Measurements from ENCODE around the gene ESD.
"Not testable (repeated sequence)": the region's sequence is repeated elsewhere in the genome, so short reads cannot be mapped to it uniquely, and the experiment has no call there.

ESD gene, protein sequence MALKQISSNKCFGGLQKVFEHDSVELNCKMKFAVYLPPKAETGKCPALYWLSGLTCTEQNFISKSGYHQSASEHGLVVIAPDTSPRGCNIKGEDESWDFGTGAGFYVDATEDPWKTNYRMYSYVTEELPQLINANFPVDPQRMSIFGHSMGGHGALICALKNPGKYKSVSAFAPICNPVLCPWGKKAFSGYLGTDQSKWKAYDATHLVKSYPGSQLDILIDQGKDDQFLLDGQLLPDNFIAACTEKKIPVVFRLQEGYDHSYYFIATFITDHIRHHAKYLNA

DNA sequence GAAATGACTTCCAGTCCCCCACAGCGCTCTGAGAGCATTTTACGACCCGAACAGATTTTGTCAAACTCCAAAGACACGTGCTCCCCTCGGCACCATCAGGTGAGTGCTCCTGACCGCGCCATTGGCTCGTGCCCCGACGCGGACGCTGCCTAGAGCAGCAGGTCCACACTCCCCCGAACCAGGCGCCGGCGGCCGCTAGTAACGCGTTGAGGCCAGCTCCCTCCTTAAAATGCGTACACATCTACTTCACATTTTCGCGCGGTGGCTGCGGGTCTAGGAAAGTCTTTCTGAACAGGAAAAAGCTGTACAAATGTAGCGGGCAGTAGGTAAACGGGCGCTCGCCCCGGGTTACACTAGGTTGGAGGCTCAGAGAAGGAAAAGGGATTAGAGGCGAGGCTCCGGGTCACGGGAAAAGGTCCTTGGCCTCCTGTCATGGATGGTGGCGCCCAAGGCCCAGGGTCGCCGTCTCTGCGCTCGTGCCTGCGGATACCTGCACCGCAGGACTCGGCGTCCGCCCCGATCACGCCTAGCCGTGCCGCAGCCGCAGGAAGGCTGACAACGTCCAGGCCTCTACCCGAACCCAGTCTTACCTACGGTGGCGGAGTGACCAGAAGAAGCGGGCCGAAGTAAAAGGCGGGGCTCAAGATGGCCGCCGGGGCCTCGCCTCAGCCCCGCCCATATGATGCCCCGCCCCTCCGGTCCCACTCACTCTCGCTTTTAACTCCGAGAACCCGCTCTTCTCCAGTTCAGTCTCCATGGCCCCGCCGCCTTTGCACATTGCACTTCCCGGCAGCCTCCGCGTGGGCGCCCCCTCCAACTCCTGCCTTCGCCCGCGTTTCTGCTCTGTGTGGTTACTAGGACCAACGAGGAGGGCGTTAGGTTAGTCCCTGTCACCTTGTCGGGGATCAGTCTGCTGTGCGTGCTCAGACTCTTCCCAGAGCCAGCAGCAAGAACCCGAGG is at the start of gene ESD:
Gene ESD (minus strand): TSS at position 647 of the 960 bp plus-strand sequence. CDS start 5,748 bp downstream, outside the sequence.
- peak within 1 kb of the TSS; percentile 82 for H3K4me3 ChIP-seq (ENCODE audit: low read length)
- no peak for TF ChIP-seq ZNF274 (IDR thresholded peaks at IDR 0.05; ENCODE audit: low read depth, low read length)

DNA sequence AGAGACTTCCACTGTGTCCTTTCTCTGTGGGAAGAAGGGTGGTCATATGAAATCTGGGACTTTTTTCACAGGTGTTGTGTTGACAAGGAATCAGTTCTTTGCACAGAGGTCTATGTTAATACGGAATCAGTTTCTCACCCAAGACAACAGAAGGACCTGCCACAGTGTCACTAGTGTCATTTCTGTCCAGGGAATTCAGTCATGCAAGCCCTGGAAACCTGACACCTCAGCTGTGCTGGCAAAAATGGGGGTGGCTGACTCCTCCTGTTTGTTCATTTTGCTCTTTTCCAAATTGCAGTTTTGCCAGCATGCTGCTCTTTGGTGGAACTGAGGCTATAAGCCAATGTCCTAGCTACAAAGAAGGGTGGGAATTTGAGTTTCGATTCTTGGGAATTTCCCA is 49.8 kb upstream of the ESD start:
- no peak for TF ChIP-seq ZNF274 (IDR thresholded peaks at IDR 0.05; ENCODE audit: low read depth, low read length)
- no peak overlapping the region for H3K4me3 ChIP-seq (ENCODE audit: low read length)

DNA sequence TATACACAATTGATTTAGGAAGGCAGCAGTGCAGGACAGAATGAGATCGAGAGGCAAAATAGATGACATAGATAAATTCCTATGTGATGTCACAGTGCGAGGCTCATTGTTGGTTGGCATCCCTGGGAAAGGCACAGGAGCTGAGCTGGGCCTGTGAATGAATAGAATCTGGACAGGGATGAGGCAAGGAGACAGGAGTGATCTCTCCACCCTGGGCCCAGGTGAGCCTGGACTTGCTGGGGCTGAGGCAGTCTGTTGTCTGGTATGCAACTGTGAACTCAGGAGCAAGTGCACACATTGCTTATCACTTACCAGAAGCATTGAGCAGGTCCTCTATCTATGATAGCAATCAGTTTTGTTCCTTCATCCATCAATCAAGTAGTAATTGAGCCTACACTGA is 48.2 kb upstream of the ESD start:
- TF ChIP-seq ZNF274 (IDR thresholded peaks at IDR 0.05; ENCODE audit: low read depth, low read length), result no peak
- no peak overlapping the region for H3K4me3 ChIP-seq (ENCODE audit: low read length)

DNA sequence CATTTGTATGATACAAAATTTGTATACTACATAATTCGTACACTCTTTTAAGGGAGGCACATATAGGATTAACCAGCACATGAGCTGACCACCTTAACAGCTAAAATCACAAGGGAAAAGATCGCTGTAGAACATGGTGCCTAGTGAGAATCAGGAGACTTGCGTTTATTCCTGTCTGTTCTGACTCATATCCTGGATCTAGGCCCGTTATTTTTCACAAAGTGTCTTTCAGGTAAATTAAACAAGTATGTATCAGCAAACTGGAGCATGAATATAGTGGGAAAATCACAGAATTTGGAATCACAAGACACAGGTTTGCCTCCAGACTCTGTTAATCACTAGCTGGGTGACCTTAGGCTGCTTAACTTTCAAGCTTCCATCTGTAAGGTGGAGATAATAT is 47.5 kb upstream of the ESD start:
- TF ChIP-seq ZNF274 (IDR thresholded peaks at IDR 0.05; ENCODE audit: low read depth, low read length), result no peak
- H3K4me3 ChIP-seq (ENCODE audit: low read length), result no peak overlapping the region

DNA sequence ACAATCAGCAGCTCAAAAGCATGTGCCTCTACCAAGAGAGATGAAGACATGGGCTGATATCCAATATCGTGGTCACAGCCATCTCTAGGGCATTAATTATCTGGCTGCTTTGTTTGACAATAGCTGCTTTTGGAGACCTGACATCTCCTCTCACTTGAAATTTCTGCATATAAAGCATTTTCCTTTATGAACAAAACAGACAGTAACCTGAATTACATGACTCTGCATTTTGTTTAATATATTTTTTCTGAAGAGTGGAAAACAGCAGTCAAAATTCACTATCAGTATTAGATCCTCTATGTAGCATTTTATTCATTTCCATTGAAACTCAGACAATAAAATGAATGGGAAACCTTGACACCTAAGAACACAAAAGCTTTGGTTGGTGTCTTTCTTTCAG is 42.4 kb upstream of the ESD start:
- no peak overlapping the region for H3K4me3 ChIP-seq (ENCODE audit: low read length)
- TF ChIP-seq ZNF274 (IDR thresholded peaks at IDR 0.05; ENCODE audit: low read depth, low read length), result no peak

DNA sequence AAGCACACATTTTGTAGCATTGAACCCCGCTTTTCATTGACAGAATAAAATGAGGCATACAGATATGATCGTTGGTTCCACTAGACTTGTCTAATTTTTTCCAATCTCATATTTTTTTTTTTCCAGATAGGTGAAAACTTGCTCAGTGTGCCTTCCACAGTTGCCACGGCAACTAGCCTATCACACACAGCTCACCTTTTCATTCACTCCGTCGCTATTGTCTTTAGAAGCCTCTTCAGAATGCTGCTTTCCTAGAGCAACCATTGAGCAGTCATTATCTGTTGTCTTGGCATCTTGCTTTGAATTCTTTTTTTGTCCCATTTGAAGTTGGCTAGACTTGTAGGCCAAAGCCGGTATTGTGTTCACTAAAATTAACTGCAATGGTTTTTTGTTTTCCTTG is 37.7 kb upstream of the ESD start:
- TF ChIP-seq ZNF274 (IDR thresholded peaks at IDR 0.05; ENCODE audit: low read depth, low read length), result no peak
- no peak overlapping the region for H3K4me3 ChIP-seq (ENCODE audit: low read length)

DNA sequence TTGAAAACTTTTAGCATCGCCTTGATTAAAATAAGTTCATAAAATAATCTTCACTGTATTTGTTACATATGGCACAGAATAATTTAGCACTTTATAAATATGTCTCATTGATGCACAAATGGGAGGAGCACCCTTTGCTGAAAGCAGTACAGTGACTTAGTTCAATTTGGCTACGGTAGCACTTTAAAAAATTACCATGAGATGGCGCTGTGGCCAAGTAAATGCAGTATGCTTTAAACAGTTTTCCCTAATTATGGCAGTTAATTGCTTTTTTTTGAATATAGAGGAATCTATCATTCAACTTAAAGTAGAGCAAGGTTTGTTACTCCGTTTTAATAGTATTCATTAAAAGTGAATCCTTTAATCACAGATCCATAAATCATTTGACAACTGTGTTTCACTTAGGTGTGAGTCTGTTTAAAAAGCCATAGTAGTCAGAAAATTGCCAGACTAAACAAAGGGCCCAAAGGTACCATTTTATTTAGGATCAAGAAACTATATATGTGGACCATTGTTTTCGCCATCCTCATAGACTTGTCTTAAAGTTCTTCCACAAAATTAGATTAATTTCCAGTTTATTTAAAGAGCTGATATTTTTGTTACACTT is 34.7 kb upstream of the ESD start:
- no peak for TF ChIP-seq ZNF274 (IDR thresholded peaks at IDR 0.05; ENCODE audit: low read depth, low read length)
- no peak overlapping the region for H3K4me3 ChIP-seq (ENCODE audit: low read length)

DNA sequence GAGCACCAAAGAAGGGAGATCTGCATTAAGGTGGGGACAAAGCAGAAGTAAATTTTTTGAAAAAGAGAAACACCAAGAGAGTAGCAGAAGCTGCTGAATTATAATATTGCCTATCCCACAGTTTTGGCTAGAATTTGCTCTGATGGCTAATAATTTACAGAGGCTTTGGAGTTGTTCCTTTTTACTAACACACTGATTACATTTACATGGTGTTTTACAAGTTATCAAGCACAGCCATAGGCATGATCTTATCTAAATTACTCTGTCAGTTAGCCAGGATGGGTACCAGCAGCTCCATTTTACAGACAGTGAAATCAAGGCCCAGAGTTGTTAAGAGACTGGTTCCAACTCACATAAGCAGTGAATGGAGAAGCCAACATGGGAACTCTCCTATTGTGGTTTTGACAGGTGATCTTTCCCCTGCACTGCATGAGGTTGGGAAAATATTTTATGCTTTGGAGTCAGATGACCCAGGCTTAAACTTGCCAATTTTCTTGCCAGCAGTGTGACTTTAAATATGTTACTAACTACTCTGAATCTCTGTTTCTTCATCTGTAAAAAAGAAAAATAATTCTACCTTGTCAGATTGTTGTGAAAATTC is 33.5 kb upstream of the ESD start:
- no peak overlapping the region for H3K4me3 ChIP-seq (ENCODE audit: low read length)
- no peak for TF ChIP-seq ZNF274 (IDR thresholded peaks at IDR 0.05; ENCODE audit: low read depth, low read length)

DNA sequence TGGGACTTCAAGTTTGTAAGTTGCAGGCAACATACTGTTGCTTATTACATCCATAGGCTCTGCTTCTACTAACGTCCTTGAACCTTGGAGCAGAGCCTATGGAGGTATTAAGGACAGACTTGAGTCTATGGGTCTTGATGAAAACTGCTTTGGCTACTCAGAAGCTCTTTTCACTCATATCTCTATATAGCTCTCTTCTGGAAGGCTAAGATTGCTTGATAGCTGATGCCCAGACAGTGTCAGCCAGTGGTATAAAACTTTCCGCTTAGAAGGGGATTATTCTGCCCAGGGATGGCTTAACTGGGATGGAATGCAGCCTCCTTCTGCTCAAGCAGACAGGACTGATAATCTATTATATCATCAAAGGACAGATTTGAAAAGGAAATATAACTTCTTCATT is 25.6 kb upstream of the ESD start:
- no peak for TF ChIP-seq ZNF274 (IDR thresholded peaks at IDR 0.05; ENCODE audit: low read depth, low read length)
- H3K4me3 ChIP-seq (ENCODE audit: low read length), result no peak overlapping the region

DNA sequence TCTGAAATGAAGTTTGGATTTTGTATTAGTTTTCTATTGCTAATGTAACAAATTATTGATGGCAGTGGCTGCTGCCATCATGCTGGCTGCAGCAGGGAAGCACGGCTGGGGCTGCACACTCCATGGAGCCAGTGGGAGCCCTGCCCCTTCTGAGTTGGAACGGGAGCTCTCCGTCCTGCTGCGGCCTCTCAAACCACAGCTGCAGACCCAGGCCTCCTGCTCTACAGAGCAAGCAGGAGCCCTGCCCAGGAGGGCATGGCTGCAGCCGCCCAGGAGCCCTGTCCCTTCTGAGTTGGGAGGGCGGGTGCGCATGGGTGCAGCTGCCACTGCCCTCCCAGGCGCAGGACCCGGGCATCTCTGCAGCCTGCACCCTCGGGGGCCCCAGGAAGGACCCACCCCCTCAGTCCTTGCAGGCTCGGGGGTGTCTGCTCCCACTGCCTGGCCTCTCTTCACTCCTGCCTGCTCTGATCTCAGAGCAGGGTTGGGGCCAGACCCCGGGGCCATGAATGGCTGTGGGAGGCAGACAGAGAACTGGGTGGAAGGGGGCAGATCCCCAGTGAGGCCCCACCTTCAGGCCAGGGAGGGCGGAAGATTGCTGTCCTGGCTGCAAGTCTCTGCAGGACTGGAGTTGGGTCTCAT is 21.0 kb upstream of the ESD start:
- TF ChIP-seq ZNF274 (IDR thresholded peaks at IDR 0.05; ENCODE audit: low read depth, low read length), result no peak
- H3K4me3 ChIP-seq (ENCODE audit: low read length), result no peak overlapping the region

DNA sequence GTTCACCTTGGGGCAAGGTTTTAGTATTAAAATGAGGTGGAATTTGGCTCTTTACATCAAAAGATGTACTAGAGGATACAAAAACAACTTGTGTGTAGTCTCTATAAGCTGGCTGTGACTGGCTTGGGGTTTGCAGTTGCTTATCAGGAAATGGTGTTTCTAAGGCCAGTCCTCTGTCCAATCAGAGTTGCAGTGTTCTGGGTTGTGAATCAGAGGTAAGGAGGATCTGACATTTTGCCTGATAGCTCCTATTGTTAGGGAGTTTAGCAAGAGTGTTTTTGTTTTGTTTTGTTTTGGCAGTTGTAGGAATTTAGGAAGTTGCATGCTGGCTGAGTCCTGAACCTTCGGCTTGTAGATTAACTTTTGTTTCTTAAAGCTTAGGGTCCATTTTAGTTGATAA is 20.1 kb upstream of the ESD start:
- TF ChIP-seq ZNF274 (IDR thresholded peaks at IDR 0.05; ENCODE audit: low read depth, low read length), result no peak
- no peak overlapping the region for H3K4me3 ChIP-seq (ENCODE audit: low read length)

DNA sequence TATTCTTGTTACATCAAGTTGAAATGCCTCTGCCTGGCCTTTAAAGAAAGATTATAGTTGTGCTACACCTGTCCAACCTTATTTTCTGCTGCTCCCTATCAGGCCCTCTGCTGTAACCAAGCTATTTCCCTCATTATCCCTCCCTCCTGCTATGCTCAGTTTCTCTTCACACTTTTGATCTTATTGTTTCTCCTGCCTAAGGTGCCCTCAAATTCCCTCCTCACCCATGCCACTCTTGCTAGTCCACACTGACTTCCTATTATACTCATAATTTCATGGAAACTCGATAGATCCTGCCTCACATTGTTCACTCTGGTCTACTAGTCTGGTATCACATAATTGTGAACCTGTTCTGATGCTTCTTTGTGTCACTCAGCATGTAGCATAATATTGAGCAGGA is 19.4 kb upstream of the ESD start:
- no peak for TF ChIP-seq ZNF274 (IDR thresholded peaks at IDR 0.05; ENCODE audit: low read depth, low read length)
- H3K4me3 ChIP-seq (ENCODE audit: low read length), result no peak overlapping the region

DNA sequence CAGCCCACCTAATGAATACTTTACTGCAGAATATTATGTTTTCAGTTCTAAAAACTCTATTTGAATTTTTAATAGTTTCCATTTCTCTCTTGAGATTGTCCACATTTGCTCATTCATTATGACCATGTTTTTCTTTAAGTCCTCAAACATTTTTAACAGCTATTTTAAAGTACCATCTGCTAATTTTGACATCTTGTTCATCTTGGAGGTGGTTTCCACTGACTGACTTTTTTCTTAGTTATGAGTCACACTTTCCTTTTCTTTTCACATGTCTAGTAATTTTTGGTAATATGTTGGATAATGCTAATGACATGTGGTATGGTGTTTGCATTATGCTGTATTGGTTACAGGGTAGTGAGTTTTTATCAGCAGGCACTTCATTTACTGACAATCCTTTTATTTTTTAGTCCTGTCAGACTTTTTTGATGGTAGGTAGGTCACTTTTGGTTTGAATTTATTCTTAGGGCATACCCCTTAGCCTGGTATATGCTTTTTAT is 15.4 kb upstream of the ESD start:
- H3K4me3 ChIP-seq (ENCODE audit: low read length), result no peak overlapping the region
- TF ChIP-seq ZNF274 (IDR thresholded peaks at IDR 0.05; ENCODE audit: low read depth, low read length), result no peak

DNA sequence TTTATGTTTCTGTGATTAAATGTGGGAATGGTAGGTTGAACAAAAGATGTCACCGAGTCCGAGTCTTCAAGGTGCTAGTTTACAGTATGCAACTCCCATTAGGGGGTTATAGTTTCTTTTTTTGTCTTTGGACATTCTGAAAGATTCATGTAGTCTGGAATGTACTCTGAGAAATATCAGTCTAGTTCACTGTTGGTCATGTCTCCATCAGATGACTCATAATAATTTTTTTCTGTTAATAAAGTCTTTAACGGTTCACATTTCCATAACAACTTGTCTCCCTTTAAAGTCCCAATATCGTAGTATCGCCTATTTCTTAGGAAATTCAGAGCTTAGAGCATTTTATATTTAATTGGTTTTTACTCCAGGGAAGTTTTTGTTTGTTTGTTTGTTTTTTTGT is 13.5 kb upstream of the ESD start:
- H3K4me3 ChIP-seq (ENCODE audit: low read length), result no peak overlapping the region
- TF ChIP-seq ZNF274 (IDR thresholded peaks at IDR 0.05; ENCODE audit: low read depth, low read length), result no peak

DNA sequence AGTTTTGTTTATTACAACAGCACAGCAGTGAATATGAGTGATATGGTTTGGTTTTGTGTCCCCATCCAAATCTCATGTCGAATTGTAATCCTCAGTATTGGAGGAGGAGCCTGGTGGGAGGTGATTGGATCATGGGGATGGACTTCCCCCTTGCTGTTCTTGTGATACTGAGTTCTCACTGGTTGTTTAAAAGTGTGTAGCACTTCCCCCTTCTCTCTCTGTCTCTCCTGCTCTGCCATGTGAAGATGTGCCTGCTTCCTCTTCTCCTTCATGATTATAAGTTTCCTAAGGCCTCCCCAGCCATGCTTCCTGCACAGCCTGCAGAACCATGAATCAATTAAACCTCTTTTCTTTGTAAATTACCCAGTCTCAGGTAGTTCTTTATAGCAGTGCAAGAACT is 8.0 kb upstream of the ESD start:
- not testable (repeated sequence) for H3K4me3 ChIP-seq (ENCODE audit: low read length)

All from GM08714 (cell line).